ENCODE results near the gene RREB1.

DNA sequence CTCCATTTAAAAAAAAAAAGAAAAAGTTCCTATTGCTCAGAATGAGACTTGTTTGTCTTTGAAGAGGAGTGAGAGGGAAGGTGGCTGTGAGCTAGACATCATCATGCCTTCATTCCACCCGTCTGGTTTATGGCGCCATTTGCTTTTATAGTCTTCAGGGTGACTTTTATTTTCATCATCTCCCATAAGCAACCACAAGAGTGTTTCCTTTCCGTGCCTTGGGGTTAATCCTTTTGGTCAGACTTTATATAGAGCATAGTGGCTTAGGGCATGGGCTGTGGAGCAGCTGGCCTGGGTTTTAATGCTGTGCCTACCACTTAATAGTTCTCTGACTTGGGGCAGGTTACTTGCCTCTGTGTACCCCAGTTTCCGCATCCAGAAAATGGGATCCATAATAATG lies 77.8 kb downstream of the RREB1 start:
- TF ChIP-seq CTCF (IDR thresholded peaks at IDR 0.05) = no peak
- TF ChIP-seq POLR2A (IDR thresholded peaks at IDR 0.05) = no peak

Data from transverse colon (tissue), 3 donors.